OCI-LY3 (cell line): Measurements from ENCODE around the gene MAPKAP1.
A peak's percentile ranks its signal among the peaks of the same experiment; 100 is the strongest.

Experiments
- H2AFZ ChIP-seq: fragments of 200-600, 300-600 bp; shearing (Covaris generic); 2 replicates; pipeline ENCODE4 v1.6.0; 2014; ENCODE audit warnings: antibody characterized with exemption, low read depth, low read length
- H3K27ac ChIP-seq: fragments of 200-600, 300-600 bp; sonication (generic); 2 replicates; pipeline ENCODE4 v1.5.1; 2014; ENCODE audit warnings: mild to moderate bottlenecking, low read length, moderate library complexity, mixed read lengths
- H3K27me3 ChIP-seq: fragments of 200-600, 300-600 bp; sonication (generic); 2 replicates; pipeline ENCODE4 v1.6.1; 2014; ENCODE audit warnings: low read depth, low read length, mixed read lengths
- H3K36me3 ChIP-seq: fragments of 200-600, 300-600 bp; sonication (generic); replicated peaks from 2 replicates; pipeline ENCODE3; 2014; ENCODE audit warnings: low read depth, low read length, mixed read lengths
- H3K4me1 ChIP-seq: fragments of 300-600, 200-600 bp; sonication (generic); 2 replicates; pipeline ENCODE4 v1.6.1; 2014; ENCODE audit warnings: low read length, mixed read lengths
- H3K4me2 ChIP-seq: fragments of 200-600, 300-600 bp; sonication (generic); 2 replicates; pipeline ENCODE4 v1.6.1; 2014; ENCODE audit warnings: low read length, mixed read lengths
- H3K4me3 ChIP-seq: fragments of 300-600, 200-600 bp; sonication (generic); 2 replicates; pipeline ENCODE4 v1.5.1; 2014; ENCODE audit warnings: antibody characterized with exemption, mild to moderate bottlenecking, low read length, moderate library complexity
- H3K79me2 ChIP-seq: fragments of 300-600, 200-600 bp; shearing (Covaris generic); 2 replicates; pipeline ENCODE4 v1.6.1; 2014; ENCODE audit warnings: mild to moderate bottlenecking, low read length, mixed read lengths
- H3K9ac ChIP-seq: fragments of 300-600, 200-600 bp; shearing (Covaris generic); 2 replicates; pipeline ENCODE4 v1.6.0; 2014; ENCODE audit warnings: mild to moderate bottlenecking, low read length, moderate library complexity
- H3K9me3 ChIP-seq: fragments of 200-600, 300-600 bp; shearing (Covaris generic); 2 replicates; pipeline ENCODE4 v1.6.1; 2014; ENCODE audit warnings: low read length, mixed read lengths; ENCODE audit not compliant: insufficient read depth
- H4K20me1 ChIP-seq: fragments of 200-600, 300-600 bp; sonication (generic); 2 replicates; pipeline ENCODE4 v1.6.1; 2016; ENCODE audit warnings: low read length, mixed read lengths; ENCODE audit not compliant: insufficient read depth
- EZH2phosphoT487 ChIP-seq: fragments of 200-600 bp; shearing (Covaris generic); IDR thresholded peaks from 2 replicates; pipeline ENCODE4 v1.6.1; 2018; ENCODE audit warnings: antibody characterized with exemption, mixed run types, low read depth
- TF ChIP-seq, protein P1 (sequence below): fragments of 200-600, 300-600 bp; sonication (generic); IDR thresholded peaks from 2 replicates; pipeline ENCODE4 v1.5.1; 2014; ENCODE audit warnings: antibody characterized with exemption, low read length, low read depth

Gene MAPKAP1

DNA sequence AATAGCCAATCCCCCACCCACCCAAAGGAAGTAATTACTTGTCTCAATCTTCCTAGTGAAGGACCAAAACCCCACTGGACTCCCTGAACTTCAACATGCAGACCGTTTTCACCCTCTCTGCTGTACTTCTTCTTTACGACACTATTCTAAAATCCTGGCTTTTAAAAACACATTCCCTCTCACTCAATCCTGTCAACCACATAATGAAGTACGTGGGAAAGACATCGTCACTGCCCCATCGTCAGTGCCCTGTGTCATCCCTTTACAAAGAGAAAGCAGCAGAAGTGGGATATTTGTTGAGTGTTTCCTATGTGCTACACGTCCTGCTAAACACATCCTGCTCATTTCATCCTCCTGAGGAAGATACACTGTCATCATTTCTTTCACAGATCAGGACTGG is 54.2 kb downstream of the MAPKAP1 start:
- H3K4me2 ChIP-seq, result no peak overlapping the region
- H3K27ac ChIP-seq, result no peak overlapping the region
- H3K36me3 ChIP-seq, result peaks cover 12% of the 10 kb centered on the region
- peaks cover 44% of the 10 kb centered on the region for H3K4me1 ChIP-seq
- H3K79me2 ChIP-seq, result peaks cover 18% of the 10 kb centered on the region
- H3K9ac ChIP-seq, result no peak overlapping the region
- peaks cover 34% of the 10 kb centered on the region for H4K20me1 ChIP-seq
- TF ChIP-seq, protein P1, sequence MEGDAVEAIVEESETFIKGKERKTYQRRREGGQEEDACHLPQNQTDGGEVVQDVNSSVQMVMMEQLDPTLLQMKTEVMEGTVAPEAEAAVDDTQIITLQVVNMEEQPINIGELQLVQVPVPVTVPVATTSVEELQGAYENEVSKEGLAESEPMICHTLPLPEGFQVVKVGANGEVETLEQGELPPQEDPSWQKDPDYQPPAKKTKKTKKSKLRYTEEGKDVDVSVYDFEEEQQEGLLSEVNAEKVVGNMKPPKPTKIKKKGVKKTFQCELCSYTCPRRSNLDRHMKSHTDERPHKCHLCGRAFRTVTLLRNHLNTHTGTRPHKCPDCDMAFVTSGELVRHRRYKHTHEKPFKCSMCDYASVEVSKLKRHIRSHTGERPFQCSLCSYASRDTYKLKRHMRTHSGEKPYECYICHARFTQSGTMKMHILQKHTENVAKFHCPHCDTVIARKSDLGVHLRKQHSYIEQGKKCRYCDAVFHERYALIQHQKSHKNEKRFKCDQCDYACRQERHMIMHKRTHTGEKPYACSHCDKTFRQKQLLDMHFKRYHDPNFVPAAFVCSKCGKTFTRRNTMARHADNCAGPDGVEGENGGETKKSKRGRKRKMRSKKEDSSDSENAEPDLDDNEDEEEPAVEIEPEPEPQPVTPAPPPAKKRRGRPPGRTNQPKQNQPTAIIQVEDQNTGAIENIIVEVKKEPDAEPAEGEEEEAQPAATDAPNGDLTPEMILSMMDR, result no peak
- TF ChIP-seq EZH2phosphoT487, result no peak
- H2AFZ ChIP-seq, result no peak overlapping the region
- no peak overlapping the region for H3K4me3 ChIP-seq
- peaks cover 7% of the 10 kb centered on the region for H3K27me3 ChIP-seq
- no peaks in the 10 kb centered on the region for H3K9me3 ChIP-seq

DNA sequence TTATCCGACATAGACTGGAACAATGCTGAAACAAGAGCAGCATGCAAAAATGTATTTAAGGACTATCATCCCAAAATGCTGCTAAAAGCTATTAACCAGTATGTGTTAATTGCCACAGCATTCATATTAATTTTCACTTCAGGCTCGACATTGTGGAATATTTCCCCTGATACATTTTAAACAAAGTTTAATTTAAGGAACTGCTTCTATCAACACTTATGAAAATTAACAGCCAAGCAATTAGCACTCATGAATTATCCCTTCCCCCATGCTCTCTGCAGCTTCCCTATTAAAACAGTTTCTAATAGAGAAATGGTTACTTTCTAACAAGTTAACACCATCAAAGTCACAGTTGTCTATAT is 54.8 kb downstream of the MAPKAP1 start:
- no peak overlapping the region for H3K27ac ChIP-seq
- H3K9ac ChIP-seq, result no peak overlapping the region
- H4K20me1 ChIP-seq, result peaks cover 40% of the 10 kb centered on the region
- peak overlapping the region; percentile 94; the same call in 1 of the 2 replicates for H3K4me2 ChIP-seq
- H3K4me3 ChIP-seq, result no peak overlapping the region
- H2AFZ ChIP-seq, result no peak overlapping the region
- peaks cover 22% of the 10 kb centered on the region for H3K79me2 ChIP-seq
- TF ChIP-seq EZH2phosphoT487, result no peak
- TF ChIP-seq, protein P1, result no peak
- peaks cover 11% of the 10 kb centered on the region for H3K27me3 ChIP-seq
- H3K9me3 ChIP-seq, result no peaks in the 10 kb centered on the region
- peaks cover 12% of the 10 kb centered on the region for H3K36me3 ChIP-seq
- H3K4me1 ChIP-seq, result peaks cover 48% of the 10 kb centered on the region

DNA sequence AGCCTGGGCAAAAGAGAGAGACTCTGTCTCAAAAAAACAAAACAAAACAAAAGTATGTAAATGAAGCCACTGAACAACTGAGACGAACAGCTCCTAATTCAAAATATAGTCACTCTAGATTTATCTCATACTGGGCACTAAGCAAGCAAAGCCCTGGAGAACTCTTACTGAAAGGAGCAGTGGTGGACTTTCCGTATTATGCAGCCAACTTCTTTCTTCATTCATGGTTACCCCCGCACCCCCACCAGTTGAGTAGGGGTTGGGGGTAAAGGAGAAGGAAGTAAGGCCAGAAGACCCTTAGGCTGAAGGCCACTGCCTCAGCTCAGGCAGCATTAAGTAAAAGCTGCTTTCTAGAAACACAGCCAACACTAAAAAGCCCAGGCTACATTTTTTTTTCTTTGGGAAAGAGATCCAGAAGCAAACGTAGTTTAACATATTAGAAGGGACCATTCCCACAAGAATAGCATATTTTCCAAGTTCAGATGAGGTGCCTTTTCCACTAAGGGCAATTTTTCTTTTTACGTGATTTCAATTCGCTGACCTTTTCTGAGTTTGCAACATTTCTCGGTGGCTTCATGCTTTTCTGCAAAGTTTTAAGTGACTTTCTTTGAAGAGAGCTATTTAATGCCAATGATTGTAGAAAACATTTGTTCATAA is 55.3 kb downstream of the MAPKAP1 start:
- Histone ChIP-seq H3K4me2 (peak overlapping the region; percentile 94), H3K4me1 (peaks cover 54% of the 10 kb centered on the region), H3K36me3 (peaks cover 12% of the 10 kb centered on the region), H3K27ac (no peak overlapping the region), H3K79me2 (peaks cover 22% of the 10 kb centered on the region), H3K4me3 (no peak overlapping the region), H4K20me1 (peaks cover 45% of the 10 kb centered on the region), H3K27me3 (peaks cover 11% of the 10 kb centered on the region), H3K9me3 (no peaks in the 10 kb centered on the region), H3K9ac (no peak overlapping the region), H2AFZ (no peak overlapping the region)
- TF ChIP-seq, protein P1, result no peak
- no peak for TF ChIP-seq EZH2phosphoT487

DNA sequence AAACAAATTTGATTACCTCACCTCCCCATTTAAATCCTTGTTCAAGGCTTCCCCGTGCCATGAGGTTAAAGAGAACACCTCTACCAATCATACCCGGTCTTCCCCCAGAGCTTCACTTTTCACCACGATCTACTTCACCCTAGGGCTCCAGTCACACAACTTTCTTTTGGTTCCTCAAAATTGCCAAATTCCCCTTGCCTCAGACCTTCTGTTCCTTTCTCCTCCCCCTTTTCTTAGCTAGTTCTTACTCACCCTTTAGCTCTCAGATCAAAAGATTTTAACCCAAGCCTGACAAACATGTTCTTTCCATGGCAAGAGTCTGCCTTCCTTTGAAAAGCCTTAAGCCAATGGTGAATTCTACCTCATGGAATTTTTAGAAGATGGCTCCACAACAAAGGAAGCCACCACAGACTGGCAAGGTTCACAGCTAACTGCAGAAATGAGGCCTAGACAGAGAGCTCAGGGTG is 56.7 kb downstream of the MAPKAP1 start:
- Histone ChIP-seq H4K20me1 (peaks cover 53% of the 10 kb centered on the region), H3K36me3 (peaks cover 12% of the 10 kb centered on the region), H3K9ac (peak overlapping the region; percentile 27), H3K9me3 (no peaks in the 10 kb centered on the region), H3K4me3 (peak overlapping the region; percentile 66), H3K4me1 (peaks cover 68% of the 10 kb centered on the region), H2AFZ (no peak overlapping the region), H3K27me3 (peaks cover 11% of the 10 kb centered on the region), H3K79me2 (peaks cover 30% of the 10 kb centered on the region), H3K27ac (peak overlapping the region; percentile 65), H3K4me2 (peak overlapping the region; percentile 94)
- TF ChIP-seq, protein P1, result no peak
- TF ChIP-seq EZH2phosphoT487, result no peak
